Body of pancreas (tissue), 4 donors: ENCODE measurements around the gene ESAM.

ENCODE experiments used
- POLR2A ChIP-seq, 3 donors: fragments of 450-650 bp; IDR thresholded peaks; one replicate each; pipeline ENCODE4 v1.6.1; 2016; ENCODE audit warnings: antibody characterized with exemption in 3 of 3, mild to moderate bottlenecking in 2 of 3
- TF ChIP-seq, protein P1 (sequence below), 7 experiments: fragments of 450-650 bp in 4 of 7; fragments of 200-600 bp in 3 of 7; sonication (generic) in 3 of 7; IDR thresholded peaks; one replicate each; pipeline ENCODE4 v1.5.1; 2016 to 2019; ENCODE audit warnings: antibody characterized with exemption in 7 of 7

DNA sequence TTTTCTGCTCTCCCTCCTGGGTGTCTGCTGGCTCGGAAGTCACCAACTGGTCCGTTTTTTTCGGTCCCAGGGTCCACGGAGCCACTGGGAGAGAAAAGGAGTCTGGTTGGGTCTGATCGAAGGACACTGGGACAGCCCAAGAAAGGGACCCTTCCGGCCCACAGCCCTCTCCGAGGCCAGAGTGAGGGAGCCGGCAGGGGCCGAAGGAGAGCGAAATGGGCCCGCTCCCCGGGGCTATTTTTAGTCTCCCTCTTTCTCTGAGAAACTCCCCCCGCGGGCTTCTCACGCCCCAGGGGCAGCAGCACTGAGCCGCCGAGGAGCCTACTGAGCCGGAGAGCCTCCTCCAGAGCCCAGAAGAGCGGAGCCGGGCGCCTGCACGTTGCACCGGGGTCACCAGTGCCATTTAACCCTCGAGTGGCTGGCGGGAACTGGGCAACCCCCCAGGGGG is 1.9 kb downstream of the ESAM start:
- TF ChIP-seq, protein P1, sequence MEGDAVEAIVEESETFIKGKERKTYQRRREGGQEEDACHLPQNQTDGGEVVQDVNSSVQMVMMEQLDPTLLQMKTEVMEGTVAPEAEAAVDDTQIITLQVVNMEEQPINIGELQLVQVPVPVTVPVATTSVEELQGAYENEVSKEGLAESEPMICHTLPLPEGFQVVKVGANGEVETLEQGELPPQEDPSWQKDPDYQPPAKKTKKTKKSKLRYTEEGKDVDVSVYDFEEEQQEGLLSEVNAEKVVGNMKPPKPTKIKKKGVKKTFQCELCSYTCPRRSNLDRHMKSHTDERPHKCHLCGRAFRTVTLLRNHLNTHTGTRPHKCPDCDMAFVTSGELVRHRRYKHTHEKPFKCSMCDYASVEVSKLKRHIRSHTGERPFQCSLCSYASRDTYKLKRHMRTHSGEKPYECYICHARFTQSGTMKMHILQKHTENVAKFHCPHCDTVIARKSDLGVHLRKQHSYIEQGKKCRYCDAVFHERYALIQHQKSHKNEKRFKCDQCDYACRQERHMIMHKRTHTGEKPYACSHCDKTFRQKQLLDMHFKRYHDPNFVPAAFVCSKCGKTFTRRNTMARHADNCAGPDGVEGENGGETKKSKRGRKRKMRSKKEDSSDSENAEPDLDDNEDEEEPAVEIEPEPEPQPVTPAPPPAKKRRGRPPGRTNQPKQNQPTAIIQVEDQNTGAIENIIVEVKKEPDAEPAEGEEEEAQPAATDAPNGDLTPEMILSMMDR (IDR thresholded peaks at IDR 0.05) = no peak
- no peak for TF ChIP-seq POLR2A (IDR thresholded peaks at IDR 0.05)
